IMR-90 (cell line): Measurements from ENCODE around the gene B3GALT6. TPM values are rescaled to one million over a fixed set of nuclear protein-coding genes. Genes with fewer than 3 reads are reported as not detected.

ENCODE experiments used
- ATAC-seq: fragments of 200-7000 bp; cut with Tn5 transposase; 2 replicates; pipeline ENCODE4 v1.9.1; 2020; ENCODE audit warnings: low read depth, mild to moderate bottlenecking, moderate library complexity
- BruUV-seq: library from RNA; stranded (reverse); fragments of 400-500 nt; replicated peaks from 2 replicates; lab custom pipeline; 2021; lab: Mats Ljungman, UMichigan
- CTCF ChIA-PET: fragments of 300-600 bp; formaldehyde crosslinking; extraction: SDS; loops from one replicate; lab custom pipeline; 2021; ENCODE audit warnings: antibody characterized with exemption; lab: Yijun Ruan, JAX
- POLR2A ChIA-PET: fragments of 300-600 bp; sonication (Branson Sonifier 250); formaldehyde crosslinking; loops from one replicate; lab custom pipeline; 2022; ENCODE audit warnings: antibody characterized with exemption; ENCODE audit not compliant: unreplicated experiment; lab: Charles Lee
- DNase-seq: peaks from one replicate; pipeline ENCODE4 v3.0.0; 2013
- H2AFZ ChIP-seq: replicated peaks from 2 replicates; pipeline ENCODE3; 2013; ENCODE audit warnings: low read length, mild to moderate bottlenecking; ENCODE audit not compliant: poor library complexity
- H2AK5ac ChIP-seq: 2 replicates; pipeline ENCODE4 v1.6.1; 2013; ENCODE audit warnings: low read depth, low read length, inconsistent platforms
- H2AK9ac ChIP-seq: replicated peaks from 2 replicates; pipeline ENCODE3; 2013; ENCODE audit warnings: mild to moderate bottlenecking, low read depth, low read length, moderate library complexity; ENCODE audit not compliant: poor library complexity
- H2BK120ac ChIP-seq: 2 replicates; pipeline ENCODE4 v1.6.1; 2013; ENCODE audit warnings: low read depth, low read length, inconsistent platforms
- H2BK15ac ChIP-seq: 3 replicates; pipeline ENCODE4 v1.6.1; 2013; ENCODE audit warnings: low read depth, low read length, inconsistent platforms
- H2BK20ac ChIP-seq: 2 replicates; pipeline ENCODE4 v1.6.1; 2013; ENCODE audit warnings: low read depth, mild to moderate bottlenecking, inconsistent platforms, low read length, moderate library complexity
- H2BK5ac ChIP-seq: 2 replicates; pipeline ENCODE4 v1.6.1; 2013; ENCODE audit warnings: mild to moderate bottlenecking, low read depth, low read length, inconsistent platforms; ENCODE audit not compliant: poor library complexity, severe bottlenecking
- H3K14ac ChIP-seq: replicated peaks from 2 replicates; pipeline ENCODE4 v1.6.1; 2013; ENCODE audit warnings: low read depth, low read length, inconsistent platforms
- H3K18ac ChIP-seq: 2 replicates; pipeline ENCODE4 v1.6.1; 2013; ENCODE audit warnings: low read depth, low read length, control low read depth
- H3K23ac ChIP-seq: 2 replicates; pipeline ENCODE4 v1.6.1; 2013; ENCODE audit warnings: low read depth, low read length, inconsistent platforms
- H3K27ac ChIP-seq: 2 replicates; pipeline ENCODE4 v1.5.1; 2013; ENCODE audit warnings: mild to moderate bottlenecking, control low read depth, low read length; ENCODE audit not compliant: insufficient read depth
- H3K27me3 ChIP-seq: 2 replicates; pipeline ENCODE4 v1.6.1; 2013; ENCODE audit warnings: low read length; ENCODE audit not compliant: control insufficient read depth, insufficient read depth
- H3K36me3 ChIP-seq: 2 replicates; pipeline ENCODE4 v1.6.1; 2013; ENCODE audit warnings: low read length, mixed read lengths; ENCODE audit not compliant: control insufficient read depth, insufficient read depth
- H3K4ac ChIP-seq: 2 replicates; pipeline ENCODE4 v1.6.1; 2013; ENCODE audit warnings: low read depth, low read length, inconsistent platforms
- H3K4me1 ChIP-seq: 2 replicates; pipeline ENCODE4 v1.6.1; 2013; ENCODE audit warnings: low read length, mixed read lengths; ENCODE audit not compliant: control insufficient read depth, insufficient read depth
- H3K4me2 ChIP-seq: 2 replicates; pipeline ENCODE4 v1.6.1; 2013; ENCODE audit warnings: low read depth, mild to moderate bottlenecking, control low read depth, low read length, moderate library complexity
- H3K4me3 ChIP-seq: 2 replicates; pipeline ENCODE4 v1.5.1; 2013; ENCODE audit warnings: low read depth, mild to moderate bottlenecking, control low read depth, low read length, moderate library complexity; ENCODE audit not compliant: insufficient read depth
- H3K56ac ChIP-seq: 2 replicates; pipeline ENCODE4 v1.6.1; 2013; ENCODE audit warnings: low read length, inconsistent platforms; ENCODE audit not compliant: insufficient read depth; ENCODE audit errors: extremely low read depth
- H3K79me1 ChIP-seq, 2 experiments: 2 replicates each; pipeline ENCODE4 v1.6.1; 2013; ENCODE audit warnings: low read length in 2 of 2, inconsistent platforms in 1 of 2, low read depth in 1 of 2
- H3K9ac ChIP-seq: 2 replicates; pipeline ENCODE4 v1.6.1; 2013; ENCODE audit warnings: low read depth, low read length, control low read depth
- H3K9me1 ChIP-seq: 2 replicates; pipeline ENCODE4 v1.6.1; 2013; ENCODE audit warnings: low read length, inconsistent platforms; ENCODE audit not compliant: insufficient read depth
- H3K9me3 ChIP-seq: 2 replicates; pipeline ENCODE4 v1.6.1; 2013; ENCODE audit warnings: low read length; ENCODE audit not compliant: control insufficient read depth, insufficient read depth
- H4K20me1 ChIP-seq: 2 replicates; pipeline ENCODE4 v1.6.1; 2013; ENCODE audit warnings: low read length, inconsistent platforms; ENCODE audit not compliant: insufficient read depth
- H4K5ac ChIP-seq: 2 replicates; pipeline ENCODE4 v1.6.1; 2013; ENCODE audit warnings: mild to moderate bottlenecking, low read depth, low read length, control low read depth
- H4K8ac ChIP-seq, 2 experiments: 2 replicates each; pipeline ENCODE4 v1.6.1; 2013; ENCODE audit warnings: low read depth in 2 of 2, low read length in 2 of 2, control low read depth in 1 of 2, inconsistent platforms in 1 of 2
- H4K91ac ChIP-seq: 2 replicates; pipeline ENCODE4 v1.6.1; 2013; ENCODE audit warnings: low read depth, low read length, inconsistent platforms; ENCODE audit not compliant: insufficient read depth
- BHLHE40 ChIP-seq: fragments of 150-350 bp; IDR thresholded peaks from 2 replicates; pipeline ENCODE4 v1.6.1; 2016; ENCODE audit warnings: mild to moderate bottlenecking, low read depth, low read length
- CEBPB ChIP-seq: IDR thresholded peaks from 2 replicates; pipeline ENCODE4 v1.6.1; 2012; ENCODE audit warnings: low read depth, low read length, improper control_type of control experiment
- NFE2L2 ChIP-seq: fragments of 150-350 bp; IDR thresholded peaks from 2 replicates; pipeline ENCODE4 v1.6.1; 2016; ENCODE audit warnings: low read depth, mild to moderate bottlenecking, low read length
- WGBS, 2 experiments: methylation state at CpG; one replicate each; pipeline versions ENCODE4 v1.1.5 to v1.1.7; 2013; ENCODE audit warnings: missing lambda C conversion rate in 2 of 2; ENCODE audit not compliant: insufficient read length in 1 of 2; ENCODE audit errors: extremely low coverage in 2 of 2; 5-methylcytosine and 5-hydroxymethylcytosine counted together
- dilution Hi-C: fragments of 300-500 bp; cut with HindIII; formaldehyde crosslinking; loops from one replicate; pipeline ENCODE4 v1.14.3; 2018; ENCODE audit warnings: low sequenced_read_pairs; ENCODE audit not compliant: unreplicated experiment
- in situ Hi-C: fragments of 300-500 bp; cut with MboI; formaldehyde crosslinking; loops from 3 replicates; pipeline ENCODE4 v1.14.3; 2019; ENCODE audit warnings: low sequenced_read_pairs, inconsistent platforms, mixed read lengths
- intact Hi-C: fragments of 100-400 bp; cut with micrococcal nuclease; formaldehyde crosslinking; loops from 2 replicates; pipeline ENCODE4 v1.10.0; 2022
- polyA plus RNA-seq, 3 experiments: library from polyadenylated mRNA; depleted of rRNA; stranded (reverse); fragments of >200 nt; gene quantifications; 2 replicates each; pipeline ENCODE4 v1.2.3, GENCODE V29; 2012; ENCODE audit warnings: low replicate concordance in 1 of 3
- total RNA-seq: library from RNA; depleted of rRNA; stranded (reverse); fragments of >200 nt; gene quantifications from 2 replicates; pipeline ENCODE4 v1.2.3, GENCODE V29; 2012

The B3GALT6 gene
- total and polyA plus RNA-seq, 2 of the 4 experiments (the other 2 are of a cell fraction), result 12.2 to 23.0 TPM

DNA sequence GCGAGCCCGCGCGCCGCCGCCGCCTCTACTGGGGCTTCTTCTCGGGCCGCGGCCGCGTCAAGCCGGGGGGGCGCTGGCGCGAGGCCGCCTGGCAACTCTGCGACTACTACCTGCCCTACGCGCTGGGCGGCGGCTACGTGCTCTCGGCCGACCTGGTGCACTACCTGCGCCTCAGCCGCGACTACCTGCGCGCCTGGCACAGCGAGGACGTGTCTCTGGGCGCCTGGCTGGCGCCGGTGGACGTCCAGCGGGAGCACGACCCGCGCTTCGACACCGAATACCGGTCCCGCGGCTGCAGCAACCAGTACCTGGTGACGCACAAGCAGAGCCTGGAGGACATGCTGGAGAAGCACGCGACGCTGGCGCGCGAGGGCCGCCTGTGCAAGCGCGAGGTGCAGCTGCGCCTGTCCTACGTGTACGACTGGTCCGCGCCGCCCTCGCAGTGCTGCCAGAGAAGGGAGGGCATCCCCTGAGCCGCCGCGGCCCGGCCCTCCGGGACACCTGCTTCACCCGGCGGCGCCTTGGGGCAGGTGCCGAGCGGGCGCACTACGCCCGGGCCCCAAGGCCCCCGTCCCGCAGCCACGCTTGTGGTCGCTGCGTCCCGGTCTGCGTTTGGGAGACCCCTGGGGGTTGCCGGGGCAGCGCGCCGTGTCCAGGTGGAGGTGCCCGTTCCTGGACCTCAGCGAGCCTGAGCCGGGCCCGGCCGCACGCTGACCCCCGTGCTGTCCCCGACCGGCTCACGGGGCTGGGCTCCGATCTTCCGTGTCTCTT, 944 bp downstream of the B3GALT6 start:
- H3K9ac ChIP-seq, result no peak overlapping the region
- H3K27me3 ChIP-seq, result no peaks in the 10 kb centered on the region
- H2BK15ac ChIP-seq, result no peak overlapping the region
- H3K56ac ChIP-seq, result no peak overlapping the region
- H3K4ac ChIP-seq, result peak overlapping the region; percentile 74; the same call in 1 of the 2 replicates
- H3K23ac ChIP-seq, result no peak overlapping the region
- POLR2A ChIA-PET, result no interaction called here
- no peak for TF ChIP-seq BHLHE40
- no peak for TF ChIP-seq NFE2L2
- TF ChIP-seq CEBPB, result no peak
- CTCF ChIA-PET, result no interaction called here
- peak overlapping the region; percentile 95 for H2AK9ac ChIP-seq
- 86% methylated on average over 58 of the region's 98 CpGs; no CpG with 5 or more reads in 1 of the 2 experiments for whole genome bisulfite sequencing, 2 experiments
- peak overlapping the region; percentile 83 for H2AFZ ChIP-seq
- no TSS peak for BruUV-seq
- peak overlapping the region; percentile 42; the same call in 1 of the 2 replicates for H3K4me3 ChIP-seq
- H3K9me3 ChIP-seq, result peaks cover 3% of the 10 kb centered on the region
- H4K20me1 ChIP-seq, result peaks cover 18% of the 10 kb centered on the region
- dilution Hi-C loops, result no loop called here
- no peak overlapping the region; the same call in 1 of the 2 replicates for H3K27ac ChIP-seq
- in situ Hi-C loops, result no loop called here
- H3K14ac ChIP-seq, result no peak overlapping the region
- H3K18ac ChIP-seq, result no peak overlapping the region
- peaks cover 11% of the 10 kb centered on the region for H3K36me3 ChIP-seq
- intact Hi-C loops, result loop anchor here (5.0 kb wide), 1 partner anchor 251 kb away; the partner anchor contains the start of gene PERM1
- H4K5ac ChIP-seq, result peak overlapping the region; percentile 91; the same call in 1 of the 2 replicates
- no peak overlapping the region for H2BK120ac ChIP-seq
- DNase-seq (no peak), ATAC-seq (no peak)
- no peak overlapping the region for H2BK5ac ChIP-seq
- peak overlapping the region; percentile 79; the same call in 1 of the 2 replicates for H4K91ac ChIP-seq
- H3K79me1 ChIP-seq, result peaks cover 12 to 64% of the 10 kb centered on the region in 2 experiments; a peak in 3 of 4 replicates
- H2AK5ac ChIP-seq, result peak overlapping the region; percentile 99; the same call in 1 of the 2 replicates
- peak overlapping the region; percentile 71 for H3K4me2 ChIP-seq
- H3K4me1 ChIP-seq, result peaks cover 24% of the 10 kb centered on the region
- H3K9me1 ChIP-seq, result peaks cover 6% of the 10 kb centered on the region
- peak overlapping the region; percentile 96 to 100; a peak in 3 of 4 replicates for H4K8ac ChIP-seq
- no peak overlapping the region for H2BK20ac ChIP-seq
